ENCODE results near the gene TRPC4. TPM values are rescaled to one million over a fixed set of nuclear protein-coding genes. Genes with fewer than 3 reads are reported as not detected.

Gene TRPC4
- total RNA-seq, 1 donor from 2014 or later = 6.1 TPM

GRCh38 chr13:37662624-37663023 is 206.9 kb downstream of the TRPC4 start:
- Mint-ChIP-seq H3K36me3 (no peaks in the 10 kb centered on the region), H3K4me3 (no peak overlapping the region), H3K4me1 (ENCODE audit: unreplicated experiment) (peaks cover 6% of the 10 kb centered on the region), H3K27me3 (no peaks in the 10 kb centered on the region), H3K27ac (no peak overlapping the region), H3K9me3 (no peaks in the 10 kb centered on the region)
- DNase-seq (ENCODE audit: extremely low spot score, unreplicated experiment) = no peak
- no peak for TF ChIP-seq CTCF (conservative IDR thresholded peaks at IDR 0.05)

- no peak overlapping the region for H3K4me3 Mint-ChIP-seq
- DNase-seq (ENCODE audit: extremely low spot score, unreplicated experiment) = no peak
- no peak for TF ChIP-seq CTCF (conservative IDR thresholded peaks at IDR 0.05)
- no peak overlapping the region for H3K27ac Mint-ChIP-seq
- H3K9me3 Mint-ChIP-seq = no peaks in the 10 kb centered on the region
- H3K36me3 Mint-ChIP-seq = no peaks in the 10 kb centered on the region
- no peaks in the 10 kb centered on the region for H3K27me3 Mint-ChIP-seq
- no peaks in the 10 kb centered on the region for H3K4me1 Mint-ChIP-seq (ENCODE audit: unreplicated experiment)
These were observed 211.6 kb downstream of the TRPC4 start for GRCh38 chr13:37657956-37658355.

- Mint-ChIP-seq H3K4me1 (ENCODE audit: unreplicated experiment) (no peaks in the 10 kb centered on the region), H3K4me3 (no peak overlapping the region), H3K27ac (no peak overlapping the region), H3K36me3 (no peaks in the 10 kb centered on the region), H3K9me3 (no peaks in the 10 kb centered on the region), H3K27me3 (no peaks in the 10 kb centered on the region)
- TF ChIP-seq CTCF (conservative IDR thresholded peaks at IDR 0.05) = no peak
- no peak for DNase-seq (ENCODE audit: extremely low spot score, unreplicated experiment)
These were observed 212.4 kb downstream of the TRPC4 start for GRCh38 chr13:37657134-37657533.

GRCh38 chr13:37656247-37656940 is 213.2 kb downstream of the TRPC4 start:
- Mint-ChIP-seq H3K4me1 (ENCODE audit: unreplicated experiment) (no peaks in the 10 kb centered on the region), H3K27ac (no peak overlapping the region), H3K4me3 (no peak overlapping the region), H3K36me3 (no peaks in the 10 kb centered on the region), H3K27me3 (no peaks in the 10 kb centered on the region), H3K9me3 (no peaks in the 10 kb centered on the region)
- DNase-seq (ENCODE audit: extremely low spot score, unreplicated experiment) = no peak
- TF ChIP-seq CTCF (conservative IDR thresholded peaks at IDR 0.05) = no peak

GRCh38 chr13:37652596-37652995 is 217.0 kb downstream of the TRPC4 start:
- no peak overlapping the region for H3K27ac Mint-ChIP-seq
- no peak for TF ChIP-seq CTCF (conservative IDR thresholded peaks at IDR 0.05)
- H3K36me3 Mint-ChIP-seq = no peaks in the 10 kb centered on the region
- H3K4me1 Mint-ChIP-seq (ENCODE audit: unreplicated experiment) = no peaks in the 10 kb centered on the region
- H3K27me3 Mint-ChIP-seq = no peaks in the 10 kb centered on the region
- no peaks in the 10 kb centered on the region for H3K9me3 Mint-ChIP-seq
- DNase-seq (ENCODE audit: extremely low spot score, unreplicated experiment) = no peak
- H3K4me3 Mint-ChIP-seq = no peak overlapping the region

Measured in type B pancreatic cell (in vitro differentiated cells).